Measurements from ENCODE around the gene PRR14L. TPM values are rescaled to one million over a fixed set of nuclear protein-coding genes. Genes with fewer than 3 reads are reported as not detected.

The PRR14L gene
- total and polyA plus RNA-seq, 4 donors, result 4.5 to 20.2 (median 13.4) TPM

DNA sequence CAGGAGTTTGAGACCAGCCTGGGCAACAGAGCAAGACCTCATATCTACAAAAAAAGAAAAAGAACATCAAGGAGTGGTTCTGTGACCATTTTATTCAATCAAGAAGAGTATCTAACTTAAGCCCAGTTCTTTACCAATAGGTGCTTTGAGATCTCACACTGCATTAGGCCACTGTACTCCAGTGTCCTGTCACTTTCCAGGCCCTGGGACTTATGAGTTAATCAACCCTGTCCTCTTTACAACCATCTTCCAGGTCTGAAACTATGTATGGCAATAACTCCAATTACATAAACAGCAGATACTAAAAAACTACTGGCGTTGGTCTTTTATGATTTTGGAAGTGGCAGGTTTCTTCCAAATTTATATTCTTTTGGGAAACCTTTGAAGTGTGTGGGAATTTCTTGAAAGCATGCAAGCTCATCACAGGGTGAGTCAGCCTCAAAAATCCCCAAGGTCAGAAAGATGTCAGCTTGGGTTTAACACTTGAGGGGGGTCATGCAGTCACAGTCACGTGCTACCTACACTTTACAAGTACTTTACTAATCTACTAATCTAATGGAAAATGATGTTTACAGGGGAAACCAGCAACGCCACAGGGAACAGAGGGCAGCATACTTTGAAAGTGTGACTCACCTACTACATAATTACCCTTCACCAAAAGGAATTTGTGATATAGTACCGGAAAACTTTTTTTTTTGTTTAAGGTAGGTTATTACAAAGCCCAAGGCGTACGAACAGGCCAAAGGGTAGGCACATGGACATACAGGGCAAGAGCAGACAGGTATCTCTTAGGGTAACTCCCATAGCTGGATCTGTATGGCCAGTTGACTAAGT lies 103.5 kb downstream of the PRR14L start:
- 76% methylated on average over 6 of the region's 6 CpGs for WGBS
- Histone ChIP-seq H3K4me3 (ENCODE audit: low read depth in 1 of 3, low read length in 3 of 3) (no peak overlapping the region), H3K4me1 (ENCODE audit: control insufficient read depth in 4 of 4, insufficient read depth in 4 of 4, low read length in 3 of 4) (no peaks in the 10 kb centered on the region), H3K9ac (ENCODE audit: low read depth in 1 of 2, low read length in 2 of 2) (no peak overlapping the region), H3K27me3 (ENCODE audit: control insufficient read depth in 4 of 4, insufficient read depth in 4 of 4, low read length in 3 of 4) (no peaks in the 10 kb centered on the region), H3K9me3 (ENCODE audit: control insufficient read depth in 4 of 4, low read length in 3 of 4) (no peaks in the 10 kb centered on the region), H3K36me3 (ENCODE audit: control insufficient read depth in 4 of 4, insufficient read depth in 3 of 4, low read depth in 1 of 4, low read length in 3 of 4) (peaks cover 6 to 26% (median 15%) of the 10 kb centered on the region in 4 donors), H3K27ac (ENCODE audit: low read depth in 1 of 2, low read length in 2 of 2) (no peak overlapping the region)
- DNase-seq (ENCODE audit: low spot score), result no peak
- TF ChIP-seq YY1 (IDR thresholded peaks at IDR 0.05), result no peak
- no peak for TF ChIP-seq FOXA2 (IDR thresholded peaks at IDR 0.05)
- TF ChIP-seq, protein P1, sequence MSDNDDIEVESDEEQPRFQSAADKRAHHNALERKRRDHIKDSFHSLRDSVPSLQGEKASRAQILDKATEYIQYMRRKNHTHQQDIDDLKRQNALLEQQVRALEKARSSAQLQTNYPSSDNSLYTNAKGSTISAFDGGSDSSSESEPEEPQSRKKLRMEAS (IDR thresholded peaks at IDR 0.05), result no peak
- TF ChIP-seq, protein P2, sequence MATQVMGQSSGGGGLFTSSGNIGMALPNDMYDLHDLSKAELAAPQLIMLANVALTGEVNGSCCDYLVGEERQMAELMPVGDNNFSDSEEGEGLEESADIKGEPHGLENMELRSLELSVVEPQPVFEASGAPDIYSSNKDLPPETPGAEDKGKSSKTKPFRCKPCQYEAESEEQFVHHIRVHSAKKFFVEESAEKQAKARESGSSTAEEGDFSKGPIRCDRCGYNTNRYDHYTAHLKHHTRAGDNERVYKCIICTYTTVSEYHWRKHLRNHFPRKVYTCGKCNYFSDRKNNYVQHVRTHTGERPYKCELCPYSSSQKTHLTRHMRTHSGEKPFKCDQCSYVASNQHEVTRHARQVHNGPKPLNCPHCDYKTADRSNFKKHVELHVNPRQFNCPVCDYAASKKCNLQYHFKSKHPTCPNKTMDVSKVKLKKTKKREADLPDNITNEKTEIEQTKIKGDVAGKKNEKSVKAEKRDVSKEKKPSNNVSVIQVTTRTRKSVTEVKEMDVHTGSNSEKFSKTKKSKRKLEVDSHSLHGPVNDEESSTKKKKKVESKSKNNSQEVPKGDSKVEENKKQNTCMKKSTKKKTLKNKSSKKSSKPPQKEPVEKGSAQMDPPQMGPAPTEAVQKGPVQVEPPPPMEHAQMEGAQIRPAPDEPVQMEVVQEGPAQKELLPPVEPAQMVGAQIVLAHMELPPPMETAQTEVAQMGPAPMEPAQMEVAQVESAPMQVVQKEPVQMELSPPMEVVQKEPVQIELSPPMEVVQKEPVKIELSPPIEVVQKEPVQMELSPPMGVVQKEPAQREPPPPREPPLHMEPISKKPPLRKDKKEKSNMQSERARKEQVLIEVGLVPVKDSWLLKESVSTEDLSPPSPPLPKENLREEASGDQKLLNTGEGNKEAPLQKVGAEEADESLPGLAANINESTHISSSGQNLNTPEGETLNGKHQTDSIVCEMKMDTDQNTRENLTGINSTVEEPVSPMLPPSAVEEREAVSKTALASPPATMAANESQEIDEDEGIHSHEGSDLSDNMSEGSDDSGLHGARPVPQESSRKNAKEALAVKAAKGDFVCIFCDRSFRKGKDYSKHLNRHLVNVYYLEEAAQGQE (IDR thresholded peaks at IDR 0.05), result no peak
- TF ChIP-seq SP1 (IDR thresholded peaks at IDR 0.05), result no peak
- no peak for TF ChIP-seq NR2F2 (IDR thresholded peaks at IDR 0.05)
- no peak for TF ChIP-seq HNF4A (conservative IDR thresholded peaks at IDR 0.05)
- TF ChIP-seq EGR1 (IDR thresholded peaks at IDR 0.05; ENCODE audit: low read depth in 2 of 2), result no peak
- TF ChIP-seq RXRA (IDR thresholded peaks at IDR 0.05), result no peak
- no peak for TF ChIP-seq RAD21 (IDR thresholded peaks at IDR 0.05)
- TF ChIP-seq, protein P3, sequence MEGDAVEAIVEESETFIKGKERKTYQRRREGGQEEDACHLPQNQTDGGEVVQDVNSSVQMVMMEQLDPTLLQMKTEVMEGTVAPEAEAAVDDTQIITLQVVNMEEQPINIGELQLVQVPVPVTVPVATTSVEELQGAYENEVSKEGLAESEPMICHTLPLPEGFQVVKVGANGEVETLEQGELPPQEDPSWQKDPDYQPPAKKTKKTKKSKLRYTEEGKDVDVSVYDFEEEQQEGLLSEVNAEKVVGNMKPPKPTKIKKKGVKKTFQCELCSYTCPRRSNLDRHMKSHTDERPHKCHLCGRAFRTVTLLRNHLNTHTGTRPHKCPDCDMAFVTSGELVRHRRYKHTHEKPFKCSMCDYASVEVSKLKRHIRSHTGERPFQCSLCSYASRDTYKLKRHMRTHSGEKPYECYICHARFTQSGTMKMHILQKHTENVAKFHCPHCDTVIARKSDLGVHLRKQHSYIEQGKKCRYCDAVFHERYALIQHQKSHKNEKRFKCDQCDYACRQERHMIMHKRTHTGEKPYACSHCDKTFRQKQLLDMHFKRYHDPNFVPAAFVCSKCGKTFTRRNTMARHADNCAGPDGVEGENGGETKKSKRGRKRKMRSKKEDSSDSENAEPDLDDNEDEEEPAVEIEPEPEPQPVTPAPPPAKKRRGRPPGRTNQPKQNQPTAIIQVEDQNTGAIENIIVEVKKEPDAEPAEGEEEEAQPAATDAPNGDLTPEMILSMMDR (IDR thresholded peaks at IDR 0.05; ENCODE audit: low read depth, low read length, missing input control), result no peak
- no peak for TF ChIP-seq GABPA (IDR thresholded peaks at IDR 0.05 in 1 of 2, conservative IDR thresholded peaks at IDR 0.05 in 1 of 2)
- TF ChIP-seq TAF1 (conservative IDR thresholded peaks at IDR 0.05), result no peak
- TF ChIP-seq, protein P4, sequence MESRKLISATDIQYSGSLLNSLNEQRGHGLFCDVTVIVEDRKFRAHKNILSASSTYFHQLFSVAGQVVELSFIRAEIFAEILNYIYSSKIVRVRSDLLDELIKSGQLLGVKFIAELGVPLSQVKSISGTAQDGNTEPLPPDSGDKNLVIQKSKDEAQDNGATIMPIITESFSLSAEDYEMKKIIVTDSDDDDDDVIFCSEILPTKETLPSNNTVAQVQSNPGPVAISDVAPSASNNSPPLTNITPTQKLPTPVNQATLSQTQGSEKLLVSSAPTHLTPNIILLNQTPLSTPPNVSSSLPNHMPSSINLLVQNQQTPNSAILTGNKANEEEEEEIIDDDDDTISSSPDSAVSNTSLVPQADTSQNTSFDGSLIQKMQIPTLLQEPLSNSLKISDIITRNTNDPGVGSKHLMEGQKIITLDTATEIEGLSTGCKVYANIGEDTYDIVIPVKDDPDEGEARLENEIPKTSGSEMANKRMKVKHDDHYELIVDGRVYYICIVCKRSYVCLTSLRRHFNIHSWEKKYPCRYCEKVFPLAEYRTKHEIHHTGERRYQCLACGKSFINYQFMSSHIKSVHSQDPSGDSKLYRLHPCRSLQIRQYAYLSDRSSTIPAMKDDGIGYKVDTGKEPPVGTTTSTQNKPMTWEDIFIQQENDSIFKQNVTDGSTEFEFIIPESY (IDR thresholded peaks at IDR 0.05), result no peak
